GM18498 (cell line): Measurements from ENCODE around the gene EVI2B.
"Not testable (repeated sequence)": the region's sequence is repeated elsewhere in the genome, so short reads cannot be mapped to it uniquely, and the experiment has no call there.

Experiments used
- ATAC-seq: cut with Tn5 transposase; IDR thresholded peaks from one replicate; pipeline ENCODE4 v1.9.1; 2021; ENCODE audit warnings: mild to moderate bottlenecking, moderate library complexity; ENCODE audit not compliant: unreplicated experiment

Gene EVI2B

DNA sequence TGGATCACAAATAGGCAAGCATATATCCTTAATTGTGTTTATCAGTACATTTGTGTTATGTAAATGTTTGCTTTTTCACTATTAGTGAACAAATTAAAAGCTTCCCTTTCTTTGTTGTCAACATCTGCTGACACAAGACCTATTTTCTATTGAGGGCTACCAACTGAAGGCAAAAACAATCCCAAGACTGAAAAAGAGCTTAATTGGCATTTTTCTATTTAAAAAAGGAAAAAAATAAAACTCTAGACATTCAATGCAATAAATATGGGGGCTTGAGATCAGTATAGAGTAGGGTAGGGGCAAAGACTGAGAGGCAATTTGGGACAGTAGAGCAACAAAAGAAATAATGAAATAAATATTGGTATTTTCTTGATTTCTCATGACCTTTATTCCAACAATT is 41.1 kb downstream of the EVI2B start:
- ATAC-seq: no peak

GRCh38 chr17:31272236-31272635 is 41.6 kb downstream of the EVI2B start:
- ATAC-seq: no peak

- ATAC-seq: no peak
Observed at GRCh38 chr17:31269578-31269983, 44.3 kb downstream of the EVI2B start.

- ATAC-seq: no peak
Observed at GRCh38 chr17:31269036-31269577, 44.7 kb downstream of the EVI2B start.

DNA sequence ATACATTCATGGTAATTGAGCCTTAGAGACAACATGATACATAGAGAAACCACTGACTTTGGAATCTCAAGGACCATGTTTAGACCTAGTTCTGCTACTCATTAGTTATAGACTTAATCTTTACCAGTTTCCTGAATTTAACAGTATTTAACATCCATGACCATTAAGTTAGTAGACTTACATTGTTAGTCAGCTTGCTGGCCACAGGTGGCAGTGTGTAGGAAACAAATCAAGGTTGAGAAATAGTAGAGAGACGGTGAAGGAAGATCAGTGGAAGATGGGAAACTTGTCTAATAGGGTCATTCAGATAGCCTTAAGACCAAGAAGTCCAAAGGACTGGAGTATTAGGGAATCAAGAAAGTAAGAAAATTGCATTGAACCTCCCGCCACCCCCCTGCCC is 47.8 kb downstream of the EVI2B start:
- ATAC-seq: no peak

DNA sequence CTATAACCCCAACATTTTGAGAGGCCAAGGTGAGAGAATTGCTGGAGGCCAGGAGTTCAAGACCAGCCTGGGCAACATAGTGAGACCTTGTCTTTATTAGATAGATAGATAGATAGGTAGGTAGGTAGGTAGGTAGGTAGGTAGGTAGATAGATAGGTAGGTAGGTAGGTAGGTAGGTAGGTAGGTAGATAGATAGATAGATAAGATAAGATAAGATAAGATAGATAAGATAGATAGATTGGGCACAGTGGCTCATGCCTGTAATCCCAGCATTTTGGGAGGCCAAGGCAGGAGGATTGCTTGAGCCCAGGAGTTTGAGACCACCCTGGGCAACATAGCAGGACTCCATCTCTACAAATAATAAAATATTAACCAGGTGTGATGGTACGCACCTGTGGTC is 50.9 kb downstream of the EVI2B start:
- not testable (repeated sequence) for ATAC-seq

DNA sequence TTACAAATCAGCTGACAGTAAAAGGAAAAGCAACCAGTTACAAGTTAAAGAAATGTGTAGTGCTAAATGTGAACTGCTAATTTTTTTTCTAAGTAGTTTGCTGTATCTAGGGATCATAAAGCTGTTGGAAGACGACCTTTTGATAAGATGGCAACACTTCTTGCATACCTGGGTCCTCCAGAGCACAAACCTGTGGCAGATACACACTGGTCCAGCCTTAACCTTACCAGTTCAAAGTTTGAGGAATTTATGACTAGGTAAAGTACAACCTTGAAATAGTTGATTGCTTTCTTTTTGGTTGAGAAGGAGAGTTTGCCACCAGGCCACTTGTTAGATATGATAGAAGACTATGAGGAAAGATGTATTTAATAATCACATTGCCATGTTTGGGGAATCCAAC is 52.3 kb downstream of the EVI2B start:
- no peak for ATAC-seq

GRCh38 chr17:31260151-31260550 is 53.7 kb downstream of the EVI2B start:
- ATAC-seq: no peak

- no peak for ATAC-seq
Observed at GRCh38 chr17:31256936-31257335, 56.9 kb downstream of the EVI2B start.

DNA sequence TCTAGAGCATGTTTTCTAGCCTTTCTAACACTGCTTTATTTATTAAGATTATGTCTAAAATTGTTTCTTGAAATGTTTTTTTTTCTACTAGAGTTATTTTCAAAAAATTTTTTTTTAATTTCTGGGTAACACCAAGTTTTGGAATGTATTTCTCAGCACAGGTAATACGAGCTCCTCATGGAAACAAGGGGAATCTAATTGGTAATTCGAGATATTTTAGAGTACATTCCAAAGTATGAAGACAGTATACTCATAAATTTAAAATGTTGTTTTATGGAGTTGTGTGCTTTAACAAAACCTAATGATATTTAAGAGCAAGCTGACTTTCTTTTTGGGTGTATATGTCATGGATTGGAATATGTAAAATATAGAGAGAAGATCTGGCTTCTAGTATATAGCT is 59.2 kb downstream of the EVI2B start:
- ATAC-seq: no peak
